ENCODE measurements around the gene KAZN.
"Not testable (repeated sequence)": the region's sequence is repeated elsewhere in the genome, so short reads cannot be mapped to it uniquely, and the experiment has no call there.

Gene KAZN

DNA sequence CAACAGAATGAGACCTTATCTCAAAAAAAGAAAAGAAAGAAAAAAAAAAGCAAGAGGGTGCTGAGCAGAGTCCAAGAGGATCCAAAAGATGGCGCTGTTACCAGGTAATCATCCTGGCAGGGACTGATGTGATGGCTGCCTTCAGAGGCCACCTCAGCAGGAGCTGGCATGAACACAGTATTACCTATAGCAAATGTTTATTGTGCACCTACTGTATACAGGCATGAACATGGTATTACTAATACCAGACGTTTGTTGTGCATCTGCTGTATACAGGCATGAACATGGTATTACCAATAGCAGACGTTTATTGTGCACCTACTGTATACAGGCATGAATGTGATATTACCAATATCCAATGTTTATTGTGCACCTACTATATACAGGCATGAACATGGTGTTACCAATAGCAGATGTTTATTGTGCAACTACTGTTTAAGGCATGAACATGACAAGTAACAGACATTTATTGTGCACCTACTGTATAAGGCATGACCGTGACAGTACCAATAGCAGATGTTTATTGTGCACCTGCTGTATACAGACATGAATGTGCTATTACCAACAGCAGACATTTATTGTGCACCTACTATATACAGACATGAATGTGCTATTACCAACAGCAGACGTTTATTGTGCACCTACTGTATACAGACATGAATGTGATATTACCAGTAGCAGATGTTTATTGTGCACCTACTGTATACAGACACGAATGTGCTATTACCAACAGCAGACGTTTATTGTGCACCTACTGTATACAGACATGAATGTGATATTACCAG, 439.9 kb downstream of the KAZN start:
- ATAC-seq, result no peak

DNA sequence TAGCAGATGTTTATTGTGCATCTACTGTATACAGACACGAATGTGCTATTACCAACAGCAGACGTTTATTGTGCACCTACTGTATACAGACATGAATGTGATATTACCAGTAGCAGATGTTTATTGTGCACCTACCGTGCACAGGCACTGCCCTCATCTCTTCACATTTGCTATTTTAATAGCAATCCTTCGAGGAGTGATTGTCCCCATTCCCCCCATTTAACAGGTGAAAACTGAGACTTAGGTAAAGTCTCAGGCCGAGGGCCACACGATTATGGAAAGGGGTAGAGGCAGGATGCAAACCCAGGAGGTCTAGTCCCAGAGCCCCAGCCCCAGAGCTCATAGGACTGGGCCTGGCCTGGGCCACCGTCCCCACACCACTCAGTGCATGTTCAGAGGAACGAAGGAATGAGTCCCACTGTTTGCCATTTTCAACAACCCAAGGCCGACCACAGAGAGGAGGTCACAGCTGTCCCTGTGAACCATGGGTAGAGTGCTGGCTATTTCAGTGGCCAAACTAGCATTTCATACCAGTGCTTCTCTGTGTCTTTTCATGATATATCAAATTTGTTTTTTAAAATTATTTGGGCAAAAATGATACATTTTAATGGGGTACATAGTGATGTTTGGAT, 440.6 kb downstream of the KAZN start:
- ATAC-seq (no peak), DNase-seq (no peak)

More for the DNA sequence above, 439.9 kb downstream of the KAZN start:
- DNase-seq, result peak; percentile 7

DNA sequence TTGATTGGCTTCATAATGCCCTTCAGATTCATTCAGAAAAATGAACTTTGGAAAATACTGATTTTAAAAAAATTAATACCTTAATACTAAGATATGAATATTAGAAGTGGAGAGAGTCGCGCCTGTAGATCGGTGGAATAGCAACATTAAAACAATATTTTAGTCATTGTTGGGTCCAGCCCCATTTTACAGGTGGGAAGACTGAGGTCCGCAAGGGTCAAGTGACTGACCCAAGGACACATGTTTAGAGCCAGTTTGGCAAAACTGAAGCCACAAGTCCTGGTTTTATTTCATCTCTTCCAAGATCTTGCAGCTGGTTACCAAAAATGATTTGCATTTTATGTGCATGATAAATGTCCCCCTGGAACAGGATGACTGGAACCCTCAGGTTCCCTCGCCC, 441.4 kb downstream of the KAZN start:
- no peak for DNase-seq
- no peak for ATAC-seq

DNA sequence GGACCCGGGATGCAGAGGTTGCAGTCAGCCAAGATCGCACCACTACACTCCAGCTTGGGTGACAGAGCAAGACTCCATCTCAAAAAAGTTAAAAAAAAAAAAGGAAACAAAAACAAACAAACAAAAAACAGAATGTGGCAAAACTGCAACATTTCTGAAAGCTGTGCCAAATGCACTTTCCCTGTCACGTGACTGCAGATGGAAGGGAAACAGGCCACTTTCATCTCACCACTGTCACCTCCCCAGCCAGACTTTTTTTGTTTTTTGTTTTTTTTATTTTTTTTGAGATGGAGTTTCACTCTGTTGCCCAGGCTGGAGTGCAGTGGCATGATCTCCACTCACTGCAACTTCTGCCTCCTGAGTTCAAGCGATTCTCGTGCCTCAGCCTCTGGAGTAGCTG, 442.2 kb downstream of the KAZN start:
- not testable (repeated sequence) for ATAC-seq, DNase-seq

DNA sequence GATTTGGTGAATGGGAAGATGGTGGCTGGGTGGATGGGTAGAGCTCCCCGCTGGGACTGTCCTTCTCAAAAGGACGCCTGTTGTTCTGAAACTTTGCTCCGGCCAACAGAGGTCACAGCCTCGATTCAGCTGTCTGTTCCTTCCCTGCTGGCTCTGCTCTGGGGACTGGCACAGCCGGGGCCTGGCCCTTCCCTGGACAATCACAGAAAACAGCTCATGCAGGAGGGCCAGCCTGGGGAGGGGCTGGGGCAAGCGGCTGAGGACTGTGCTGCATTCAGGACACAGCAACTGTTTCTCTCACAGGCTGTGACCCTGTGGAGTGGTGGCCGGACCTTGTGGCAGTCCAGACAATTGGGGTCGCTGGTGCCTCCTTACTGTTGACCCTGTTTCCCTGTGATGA, 444.4 kb downstream of the KAZN start:
- DNase-seq (no peak), ATAC-seq (no peak)

DNA sequence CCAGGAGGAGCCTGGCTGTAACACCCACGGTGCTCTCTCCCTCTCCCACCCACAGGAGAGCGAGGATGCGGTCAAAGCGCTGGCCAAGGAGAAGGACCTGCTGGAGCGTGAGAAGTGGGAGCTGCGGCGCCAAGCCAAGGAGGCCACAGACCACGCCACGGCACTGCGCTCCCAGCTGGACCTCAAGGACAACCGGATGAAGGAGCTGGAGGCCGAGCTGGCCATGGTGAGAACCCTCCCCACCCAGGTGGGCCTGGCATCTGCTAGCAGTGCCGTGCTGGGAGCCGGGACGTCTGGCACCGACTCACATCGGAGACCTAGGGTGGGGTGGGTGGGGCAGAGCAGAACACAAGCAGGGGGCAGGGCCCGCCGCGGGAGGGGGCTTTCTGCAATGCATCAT, 445.4 kb downstream of the KAZN start:
- ATAC-seq, result no peak
- no peak for DNase-seq

DNA sequence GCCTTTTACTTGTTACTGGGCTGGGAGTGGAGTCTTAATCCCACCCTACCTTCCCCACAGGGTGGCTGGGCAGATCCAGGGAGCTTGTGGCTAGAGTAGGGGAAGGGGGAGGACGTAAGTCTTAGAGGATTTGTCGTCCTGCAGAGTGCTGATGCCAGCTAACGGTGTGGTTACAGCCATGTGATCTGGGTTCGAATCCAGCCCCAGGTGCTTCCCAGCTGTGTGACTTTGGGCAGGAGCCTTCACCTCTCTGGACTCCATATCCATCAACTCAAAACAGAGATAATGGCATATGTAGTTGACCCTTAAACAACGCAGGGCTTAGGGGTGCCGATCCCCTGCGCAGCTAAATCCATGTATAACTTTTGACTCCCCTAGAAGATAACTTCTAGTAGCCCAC, 446.6 kb downstream of the KAZN start:
- ATAC-seq (no peak), DNase-seq (no peak)

DNA sequence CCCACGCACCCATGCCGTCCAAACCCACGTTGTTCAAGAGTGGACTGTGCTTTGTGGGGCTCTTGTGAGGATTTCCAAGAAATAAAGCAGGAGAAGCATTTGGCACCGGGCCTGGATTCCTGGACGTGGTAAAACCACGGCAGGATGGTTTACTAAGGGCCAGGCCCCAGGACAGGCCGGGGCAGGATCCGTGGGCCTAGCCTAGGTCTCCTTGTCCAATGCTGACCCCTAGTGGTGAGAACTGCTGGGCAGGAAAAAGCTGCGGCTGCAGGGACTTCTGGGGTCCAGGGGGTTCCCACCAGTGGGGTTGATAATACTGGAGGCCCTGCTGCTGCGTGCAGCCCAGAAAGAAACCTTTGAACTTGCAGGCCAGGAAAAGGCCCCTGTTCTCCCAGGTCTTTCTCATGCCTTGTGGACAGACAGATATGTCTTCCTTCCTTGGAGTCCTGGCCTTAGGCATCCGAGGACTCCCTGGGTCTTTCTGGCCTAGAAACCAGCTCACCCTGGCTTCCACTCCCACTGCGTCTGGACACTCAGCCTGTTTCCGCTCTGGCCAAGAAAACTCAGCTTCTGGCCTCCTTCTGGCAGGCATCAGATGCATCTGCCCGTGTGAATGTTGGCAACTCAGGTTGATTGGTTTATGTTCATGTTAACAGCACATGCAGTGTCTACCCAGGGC, 448.1 kb downstream of the KAZN start:
- peak; percentile 71 for DNase-seq
- ATAC-seq, result no peak

DNA sequence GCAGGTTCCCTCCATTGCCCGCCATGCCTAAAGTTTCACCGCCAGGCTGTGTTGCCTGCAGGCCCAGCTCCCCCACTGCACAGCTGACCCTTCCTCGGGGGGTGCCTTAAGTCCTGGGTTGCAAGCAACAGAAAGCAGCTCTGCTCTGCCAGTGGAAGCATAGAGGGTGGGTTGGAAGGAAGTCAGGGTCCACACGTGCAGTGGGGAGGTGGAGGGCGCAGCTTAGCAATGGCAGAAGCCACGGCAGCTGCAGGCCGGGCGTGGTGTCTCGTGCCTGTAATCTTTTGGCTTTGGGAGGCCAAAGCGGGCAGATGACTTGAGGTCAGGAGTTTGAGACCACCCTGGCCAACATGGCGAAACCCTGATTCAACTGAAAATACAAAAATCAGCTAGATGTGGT, 448.8 kb downstream of the KAZN start:
- DNase-seq, result no peak
- ATAC-seq, result no peak

DNA sequence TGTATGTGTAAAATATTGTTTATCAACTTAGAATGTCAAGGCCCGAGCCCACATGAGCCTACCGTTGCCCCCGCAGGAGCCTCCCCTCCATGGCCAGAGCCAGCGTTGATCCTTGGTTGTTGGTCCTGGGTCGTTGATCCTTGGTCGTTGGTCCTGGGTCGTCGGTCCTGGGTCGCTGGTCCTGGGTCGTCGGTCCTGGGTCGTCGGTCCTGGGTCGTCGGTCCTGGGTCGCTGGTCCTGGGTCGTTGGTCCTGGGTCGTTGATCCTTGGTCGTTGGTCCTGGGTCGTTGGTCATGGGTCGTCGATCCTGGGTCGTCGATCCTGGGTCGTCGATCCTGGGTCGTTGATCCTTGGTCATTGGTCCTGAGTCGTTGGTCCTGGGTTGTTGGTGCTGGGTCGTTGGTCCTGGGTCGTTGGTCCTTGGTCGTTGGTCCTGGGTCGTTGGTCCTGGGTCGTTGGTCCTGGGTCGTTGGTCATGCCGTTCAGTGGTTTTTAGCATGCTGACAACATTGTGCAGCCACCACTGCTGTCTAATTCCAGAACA, 450.0 kb downstream of the KAZN start:
- DNase-seq, result no peak
- ATAC-seq, result no peak

DNA sequence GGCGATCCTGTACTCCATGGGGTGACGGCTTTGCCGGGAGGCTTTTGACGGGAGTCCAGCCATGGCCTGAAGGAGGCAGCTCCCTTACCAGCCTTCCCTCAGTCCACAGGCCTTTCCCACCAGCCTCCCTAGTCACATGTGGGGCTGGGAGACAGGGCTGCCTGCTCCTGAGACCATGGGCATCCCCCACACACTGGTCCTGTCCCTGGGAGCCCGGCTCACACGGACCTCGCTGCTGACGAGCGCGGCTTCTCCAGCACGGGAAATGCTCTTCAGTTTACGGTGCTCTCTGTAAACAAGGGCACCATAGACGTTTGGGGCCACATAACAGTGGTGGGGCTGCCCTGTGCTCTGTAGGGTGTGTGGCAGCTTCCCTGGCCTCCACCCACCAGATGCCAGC, 450.6 kb downstream of the KAZN start:
- DNase-seq (no peak), ATAC-seq (no peak)

DNA sequence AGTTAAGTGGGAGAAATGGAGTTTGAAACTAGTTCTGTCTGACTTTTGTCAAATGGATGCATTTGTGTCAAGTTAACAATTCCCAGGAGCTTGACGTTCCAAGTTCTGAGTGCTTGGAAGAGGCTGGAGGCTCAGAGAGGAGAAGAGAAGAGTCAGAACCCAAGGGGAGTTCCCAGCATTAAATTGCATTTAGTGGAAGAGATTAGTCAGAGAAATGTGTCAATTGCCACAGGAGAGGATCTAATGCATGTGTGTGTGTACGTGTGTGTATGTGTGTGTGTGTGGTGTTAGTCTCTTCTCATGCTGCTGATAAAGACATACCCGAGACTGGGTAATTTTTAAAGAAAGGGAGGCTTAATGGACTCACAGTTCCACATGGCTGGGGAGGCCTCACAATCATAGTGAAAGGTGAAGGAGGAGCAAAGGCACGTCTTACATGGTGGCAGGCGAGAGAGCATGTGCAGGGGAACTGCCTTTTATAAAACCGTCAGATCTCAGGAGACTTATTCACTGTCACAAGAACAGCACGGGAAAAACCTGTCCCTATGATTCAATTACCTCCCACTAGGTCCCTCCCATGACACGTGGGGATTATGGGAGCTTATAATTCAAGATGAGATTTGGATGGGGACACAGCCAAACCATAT, 453.5 kb downstream of the KAZN start:
- no peak for ATAC-seq
- DNase-seq, result no peak

DNA sequence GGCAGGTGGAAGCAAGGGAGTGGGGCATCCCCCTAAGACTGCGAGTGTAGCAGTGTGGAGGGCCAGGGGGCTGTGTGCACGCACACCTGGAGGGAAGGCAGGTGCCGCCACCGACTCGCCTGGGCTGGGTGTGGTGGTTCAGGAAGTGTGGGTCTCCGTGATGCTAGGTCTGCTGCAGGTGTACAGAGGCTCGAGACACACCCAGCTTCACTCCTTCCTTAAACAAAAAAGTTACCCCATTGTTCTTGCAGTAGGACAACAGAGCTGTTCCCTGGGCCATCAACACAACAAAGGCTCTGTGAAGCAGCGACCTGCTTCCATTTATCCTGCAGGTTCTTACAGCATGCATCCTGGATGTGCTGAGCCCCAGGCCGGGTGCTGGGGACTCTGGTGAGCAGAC, 454.7 kb downstream of the KAZN start:
- ATAC-seq, result no peak

DNA sequence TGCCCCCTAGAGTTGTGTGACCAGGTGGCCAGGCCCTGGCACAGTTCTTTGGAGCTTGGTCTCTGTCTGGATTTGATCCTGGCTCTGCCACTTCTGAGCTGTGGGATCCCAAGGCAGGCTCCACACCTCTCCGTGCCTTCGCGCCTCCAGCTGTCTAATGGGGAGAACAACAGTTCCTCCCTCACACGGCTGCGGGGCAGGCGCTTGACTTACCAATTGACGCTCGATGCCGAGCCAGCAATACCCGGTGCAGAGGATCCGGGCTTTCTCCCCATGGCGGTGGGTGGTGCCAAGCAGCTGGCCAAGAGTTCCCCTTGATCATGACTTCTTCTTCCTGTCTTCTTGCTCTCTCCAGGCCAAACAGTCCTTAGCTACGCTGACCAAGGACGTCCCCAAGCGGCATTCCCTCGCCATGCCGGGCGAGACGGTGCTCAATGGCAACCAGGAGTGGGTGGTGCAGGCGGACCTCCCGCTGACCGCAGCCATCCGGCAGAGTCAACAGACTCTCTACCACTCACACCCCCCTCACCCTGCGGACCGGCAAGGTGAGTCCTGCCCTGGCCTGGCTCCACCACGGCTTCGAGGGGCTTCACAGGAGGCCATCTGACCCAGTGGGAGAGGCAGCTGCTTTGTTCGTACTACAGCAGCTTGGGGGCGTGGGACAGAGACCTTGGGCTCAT, 457.4 kb downstream of the KAZN start:
- ATAC-seq, result no peak
- no peak for DNase-seq

More for the DNA sequence above, 454.7 kb downstream of the KAZN start:
- DNase-seq, result no peak

DNA sequence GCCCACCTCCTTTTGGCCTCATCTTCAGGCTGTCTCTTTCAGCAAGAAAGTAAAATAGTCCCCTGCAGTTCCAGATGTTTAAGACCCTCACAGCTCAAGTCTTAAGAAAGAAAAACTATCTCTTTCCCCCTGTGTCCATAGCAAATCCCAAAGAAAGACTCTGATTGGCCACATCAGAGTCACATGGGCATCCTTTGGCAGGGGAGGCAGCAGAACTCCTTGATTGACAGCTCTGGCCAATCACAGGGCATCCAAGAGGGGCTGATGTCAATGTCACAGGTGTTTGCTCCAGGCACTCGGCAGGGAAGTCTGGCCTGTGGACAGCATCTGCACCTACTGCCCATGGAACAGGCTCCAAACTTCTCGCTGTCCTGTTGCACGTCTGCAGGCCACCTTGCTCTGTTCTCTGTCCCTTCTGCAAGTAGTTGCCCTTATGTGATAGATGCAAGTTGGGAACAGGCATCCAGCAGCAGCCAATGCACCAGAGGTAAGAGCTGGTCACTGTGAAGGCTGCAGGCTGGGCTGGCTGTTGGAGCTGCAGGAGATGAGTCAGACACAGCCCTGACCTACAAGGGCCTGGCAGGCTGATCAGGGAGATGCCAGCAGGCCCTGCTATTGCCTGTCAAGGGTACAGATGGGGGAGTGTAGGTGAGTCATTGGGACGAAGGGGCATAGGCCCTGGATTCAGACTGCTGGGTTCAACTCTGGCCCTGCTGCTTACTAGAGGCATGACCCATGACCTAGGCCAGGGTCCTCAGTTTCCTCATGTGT, 458.2 kb downstream of the KAZN start:
- ATAC-seq (no peak), DNase-seq (no peak)

DNA sequence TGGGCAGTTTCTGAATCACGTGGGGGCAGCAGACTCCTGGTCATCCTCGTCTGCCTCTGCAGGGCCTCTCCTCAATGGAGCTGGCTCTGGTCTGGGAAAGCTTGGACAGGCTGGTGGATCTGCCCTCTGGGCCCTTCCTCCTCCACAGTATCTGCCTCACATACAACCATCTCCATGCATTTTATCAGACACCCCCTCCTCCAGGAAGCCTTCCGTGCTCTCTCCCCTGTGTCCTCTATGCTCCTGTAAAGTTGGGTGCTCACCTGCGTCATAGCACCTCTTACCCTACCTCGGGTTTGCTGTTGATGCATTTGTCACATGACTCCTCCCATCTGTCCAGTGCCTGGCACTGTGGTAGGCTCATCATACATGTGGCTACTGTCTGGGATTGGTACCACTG, 459.3 kb downstream of the KAZN start:
- ATAC-seq, result no peak

DNA sequence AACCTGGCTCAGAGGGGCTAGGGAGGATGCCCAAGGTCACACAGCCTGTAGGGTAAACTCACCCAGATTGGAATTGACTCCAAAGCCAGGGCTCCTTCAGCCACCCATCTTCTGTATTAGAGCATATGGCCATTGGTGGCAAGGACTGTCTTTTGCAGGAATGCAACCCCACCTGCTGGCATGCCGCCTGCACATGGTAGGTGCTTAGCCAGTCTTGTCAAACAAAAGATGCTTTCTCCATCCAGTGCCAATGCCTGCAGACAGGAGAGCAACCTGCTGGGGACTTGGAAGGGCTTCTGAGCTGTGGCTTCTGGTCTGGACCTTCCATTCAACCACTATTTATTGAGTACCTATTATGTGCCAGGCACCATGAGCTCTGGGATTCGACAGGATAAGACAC, 459.8 kb downstream of the KAZN start:
- ATAC-seq (no peak), DNase-seq (no peak)

More for the DNA sequence above, 459.3 kb downstream of the KAZN start:
- DNase-seq, result no peak

DNA sequence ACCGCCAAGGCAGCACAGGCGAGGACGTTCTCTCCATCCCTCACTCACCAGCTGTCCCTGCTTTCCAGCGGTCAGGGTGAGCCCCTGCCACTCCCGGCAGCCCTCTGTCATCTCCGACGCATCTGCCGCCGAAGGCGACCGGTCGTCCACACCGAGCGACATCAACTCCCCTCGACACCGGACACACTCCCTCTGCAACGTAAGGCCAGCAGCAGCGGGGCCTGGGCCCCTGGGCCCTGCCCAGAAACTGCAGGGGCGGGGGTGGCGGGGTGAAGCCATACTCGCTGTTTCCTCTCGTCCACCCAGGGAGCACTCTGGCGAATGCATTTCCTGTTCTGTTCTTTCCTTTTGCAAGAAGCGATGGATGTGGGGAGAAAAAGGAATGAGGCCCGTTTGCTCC, 461.6 kb downstream of the KAZN start:
- DNase-seq (no peak), ATAC-seq (no peak)

DNA sequence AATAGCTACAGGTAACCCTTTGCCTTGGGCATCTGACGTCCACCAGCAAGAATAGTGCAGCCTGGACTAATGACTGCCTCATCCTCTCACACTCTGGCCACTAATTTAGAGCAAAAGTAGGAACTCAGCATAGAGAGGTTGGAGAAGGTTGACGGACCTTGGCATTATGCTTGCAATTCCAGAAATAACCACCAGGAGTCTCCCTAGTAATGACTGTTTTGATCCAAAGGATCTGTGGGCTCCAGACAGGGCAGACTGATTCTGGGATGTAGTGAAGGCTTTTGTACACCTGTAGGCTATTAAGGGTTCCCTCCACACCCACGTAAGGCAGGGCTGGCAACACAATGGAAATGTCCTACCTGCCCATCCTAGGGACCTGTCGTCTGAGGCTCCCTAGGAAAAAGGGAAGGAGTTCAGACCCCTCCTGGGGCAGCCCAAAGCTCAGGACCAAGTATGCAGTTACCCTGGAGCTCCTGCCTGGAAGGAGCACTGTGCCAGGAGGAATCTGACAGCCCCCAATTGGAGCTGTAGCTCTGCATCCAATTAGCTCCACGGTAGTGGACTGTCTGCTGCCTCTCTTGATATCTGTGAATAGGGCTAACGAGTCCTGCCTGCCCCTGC, 464.1 kb downstream of the KAZN start:
- DNase-seq, result no peak
- no peak for ATAC-seq

DNA sequence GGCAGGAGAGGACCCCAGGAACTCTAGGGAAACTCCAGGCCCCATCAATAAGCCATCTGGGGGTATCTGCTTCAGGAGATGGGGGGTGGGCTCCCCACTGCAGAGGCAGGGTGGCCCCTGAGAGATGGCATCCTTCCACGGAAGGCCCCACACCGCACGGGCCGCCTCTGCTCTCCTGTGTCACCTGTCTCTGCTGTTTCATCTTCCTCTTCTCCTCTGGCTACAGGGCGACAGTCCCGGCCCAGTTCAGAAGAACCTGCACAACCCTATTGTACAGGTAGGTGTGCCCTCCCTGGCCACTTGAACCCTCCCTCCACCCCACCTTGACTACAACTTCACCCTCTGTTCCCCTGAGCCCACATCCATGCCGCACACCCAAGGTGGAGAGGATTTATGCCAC, 464.9 kb downstream of the KAZN start:
- no peak for ATAC-seq
- DNase-seq, result no peak

DNA sequence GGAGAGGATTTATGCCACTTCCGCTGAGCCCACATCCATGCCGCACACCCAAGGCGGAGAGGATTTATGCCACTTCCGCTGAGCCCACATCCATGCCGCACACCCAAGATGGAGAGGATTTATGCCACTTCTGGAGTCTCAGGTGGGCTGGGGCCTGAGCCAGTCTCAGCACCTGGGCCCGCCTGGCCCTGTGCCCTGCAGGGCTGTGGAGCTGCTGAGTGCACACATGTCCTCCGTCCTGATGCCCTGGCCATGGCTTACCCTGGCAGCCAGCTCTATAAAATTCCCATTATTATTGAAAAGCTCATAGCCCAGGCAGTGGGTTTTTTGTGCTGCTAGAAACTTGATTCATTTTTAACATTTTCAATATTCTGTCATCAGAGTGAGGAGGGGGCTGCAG, 465.3 kb downstream of the KAZN start:
- no peak for DNase-seq
- no peak for ATAC-seq
